PFSK-1 (cell line): Measurements from ENCODE around the gene ZNF398.

ENCODE experiments used
- FOXP2 ChIP-seq: optimal IDR thresholded peaks from 2 replicates; pipeline ENCODE3; 2011; ENCODE audit warnings: borderline replicate concordance, control low read depth, inconsistent platforms; ENCODE audit not compliant: insufficient read depth; ENCODE audit errors: extremely low read length, extremely low read depth
- POLR2AphosphoS5 ChIP-seq: IDR thresholded peaks from 2 replicates; pipeline ENCODE4 v1.6.1; 2012; ENCODE audit warnings: low read depth, mild to moderate bottlenecking, control low read depth, low read length, moderate library complexity
- REST ChIP-seq, 2 experiments: IDR thresholded peaks; 2 replicates each; pipeline versions ENCODE4 v1.6.1 to v1.8.0; 2011 to 2012; ENCODE audit warnings: low read depth in 2 of 2, low read length in 2 of 2, control low read depth in 1 of 2, inconsistent platforms in 1 of 2, mild to moderate bottlenecking in 1 of 2, moderate library complexity in 1 of 2; ENCODE audit not compliant: insufficient read depth in 1 of 2
- SIN3A ChIP-seq: IDR thresholded peaks from 2 replicates; pipeline ENCODE4 v1.6.1; 2012; ENCODE audit warnings: mild to moderate bottlenecking, low read length, moderate library complexity, borderline replicate concordance; ENCODE audit not compliant: insufficient read depth
- TAF1 ChIP-seq: IDR thresholded peaks from 2 replicates; pipeline ENCODE4 v1.6.1; 2012; ENCODE audit warnings: low read length, control low read depth, borderline replicate concordance; ENCODE audit not compliant: insufficient read depth

DNA sequence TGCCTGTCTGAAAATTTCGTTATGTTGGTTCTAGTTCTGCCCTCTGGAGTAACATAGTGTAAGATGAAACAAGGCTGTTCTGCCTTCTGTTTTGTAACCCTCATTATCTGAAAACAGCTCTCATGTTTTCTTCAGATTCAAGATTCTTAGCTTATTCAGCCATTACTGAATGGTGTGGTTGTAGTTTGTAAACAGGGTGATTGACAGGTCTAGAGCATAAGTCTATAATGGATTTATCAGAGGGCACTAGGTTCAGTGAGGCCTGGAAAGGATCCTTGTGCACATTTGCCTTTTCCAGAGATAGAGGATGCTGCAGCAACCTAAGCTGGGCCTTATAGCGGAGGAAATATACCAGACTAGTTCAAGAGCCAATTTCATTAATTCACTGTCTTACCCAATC, 6.1 kb downstream of the ZNF398 start:
- TF ChIP-seq FOXP2 (no peak), REST (IDR thresholded peaks at IDR 0.05; ENCODE audit: insufficient read depth in 1 of 2, low read depth in 2 of 2, low read length in 2 of 2) (no peak), POLR2AphosphoS5 (no peak), TAF1 (no peak), SIN3A (no peak)
